OCI-LY7 (cell line): Measurements from ENCODE around the gene NCOA7.

Experiments used
- CTCF ChIP-seq: fragments of 200-600 bp; sonication (generic); conservative IDR thresholded peaks from 2 replicates; pipeline ENCODE4 v1.5.1; 2014; ENCODE audit warnings: mild to moderate bottlenecking, antibody characterized with exemption, low read length, moderate library complexity, mixed read lengths
- EZH2phosphoT487 ChIP-seq: fragments of 200-600 bp; sonication (generic); IDR thresholded peaks from 2 replicates; pipeline ENCODE4 v1.6.1; 2018; ENCODE audit warnings: low read depth, borderline replicate concordance, mild to moderate bottlenecking, mixed run types, antibody characterized with exemption, low read length, moderate library complexity, mixed read lengths

GRCh38 chr6:125818225-125818657 lies 27.5 kb downstream of the NCOA7 start:
- TF ChIP-seq CTCF (no peak), EZH2phosphoT487 (no peak)
